ENCODE data around the gene P3H3.

The P3H3 gene

GRCh38 chr12:6782850-6783566, 45.2 kb upstream of the P3H3 start:
- no peak overlapping the region for H3K4me3 ChIP-seq (ENCODE audit: low read depth, low read length)
- TF ChIP-seq CTCF (IDR thresholded peaks at IDR 0.05; ENCODE audit: low read depth, low read length) = no peak

- TF ChIP-seq CTCF (IDR thresholded peaks at IDR 0.05; ENCODE audit: low read depth, low read length) = no peak
- H3K4me3 ChIP-seq (ENCODE audit: low read depth, low read length) = no peak overlapping the region
Measured at GRCh38 chr12:6783828-6784227, 44.4 kb upstream of the P3H3 start.

- H3K4me3 ChIP-seq (ENCODE audit: low read depth, low read length) = no peak overlapping the region
- TF ChIP-seq CTCF (IDR thresholded peaks at IDR 0.05; ENCODE audit: low read depth, low read length) = no peak
Measured at GRCh38 chr12:6784296-6784695, 43.9 kb upstream of the P3H3 start.

GRCh38 chr12:6784761-6785160, 43.4 kb upstream of the P3H3 start:
- TF ChIP-seq CTCF (IDR thresholded peaks at IDR 0.05; ENCODE audit: low read depth, low read length) = no peak
- H3K4me3 ChIP-seq (ENCODE audit: low read depth, low read length) = no peak overlapping the region

GRCh38 chr12:6786416-6787094, 41.7 kb upstream of the P3H3 start:
- H3K4me3 ChIP-seq (ENCODE audit: low read depth, low read length) = no peak overlapping the region
- TF ChIP-seq CTCF (IDR thresholded peaks at IDR 0.05; ENCODE audit: low read depth, low read length) = no peak

GRCh38 chr12:6787309-6787708, 40.9 kb upstream of the P3H3 start:
- TF ChIP-seq CTCF (IDR thresholded peaks at IDR 0.05; ENCODE audit: low read depth, low read length) = no peak
- no peak overlapping the region for H3K4me3 ChIP-seq (ENCODE audit: low read depth, low read length)
